ENCODE results near the gene LAMC3.

DNA sequence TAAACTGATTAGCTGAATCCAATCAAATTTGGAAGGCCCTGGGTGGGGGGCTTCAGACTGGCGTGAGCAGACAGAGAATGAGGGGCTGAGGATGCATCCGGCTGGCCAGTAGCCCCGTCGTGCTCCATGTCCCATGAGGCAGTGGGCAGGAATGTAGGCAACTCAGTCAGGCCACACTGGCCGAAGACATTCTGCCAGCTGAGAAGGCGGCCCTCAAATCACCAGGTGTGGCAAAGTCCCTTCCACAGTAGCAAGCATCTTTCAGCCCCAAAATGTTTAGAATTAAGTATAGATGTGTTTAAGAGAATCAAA, 25.7 kb upstream of the LAMC3 start:
- TF ChIP-seq, protein P1, sequence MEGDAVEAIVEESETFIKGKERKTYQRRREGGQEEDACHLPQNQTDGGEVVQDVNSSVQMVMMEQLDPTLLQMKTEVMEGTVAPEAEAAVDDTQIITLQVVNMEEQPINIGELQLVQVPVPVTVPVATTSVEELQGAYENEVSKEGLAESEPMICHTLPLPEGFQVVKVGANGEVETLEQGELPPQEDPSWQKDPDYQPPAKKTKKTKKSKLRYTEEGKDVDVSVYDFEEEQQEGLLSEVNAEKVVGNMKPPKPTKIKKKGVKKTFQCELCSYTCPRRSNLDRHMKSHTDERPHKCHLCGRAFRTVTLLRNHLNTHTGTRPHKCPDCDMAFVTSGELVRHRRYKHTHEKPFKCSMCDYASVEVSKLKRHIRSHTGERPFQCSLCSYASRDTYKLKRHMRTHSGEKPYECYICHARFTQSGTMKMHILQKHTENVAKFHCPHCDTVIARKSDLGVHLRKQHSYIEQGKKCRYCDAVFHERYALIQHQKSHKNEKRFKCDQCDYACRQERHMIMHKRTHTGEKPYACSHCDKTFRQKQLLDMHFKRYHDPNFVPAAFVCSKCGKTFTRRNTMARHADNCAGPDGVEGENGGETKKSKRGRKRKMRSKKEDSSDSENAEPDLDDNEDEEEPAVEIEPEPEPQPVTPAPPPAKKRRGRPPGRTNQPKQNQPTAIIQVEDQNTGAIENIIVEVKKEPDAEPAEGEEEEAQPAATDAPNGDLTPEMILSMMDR (IDR thresholded peaks at IDR 0.05; ENCODE audit: insufficient read depth, low read depth, low read length), result no peak
- TF ChIP-seq EZH2 (IDR thresholded peaks at IDR 0.05; ENCODE audit: insufficient read depth, low read length), result no peak

Data from astrocyte (in vitro differentiated cells and primary cell).